CD14-positive monocyte (primary cell): Measurements from ENCODE around the gene TANGO2. TPM values are rescaled to one million over a fixed set of nuclear protein-coding genes. Genes with fewer than 3 reads are reported as not detected.

Experiments used
- DNase-seq, 3 donors: peaks; one replicate each; pipeline ENCODE4 v3.0.0-alpha.2; 2011 to 2022
- H2AFZ ChIP-seq: 2 replicates; pipeline ENCODE4 v1.6.0; 2012; ENCODE audit warnings: mild to moderate bottlenecking, low read depth, low read length, inconsistent platforms; ENCODE audit not compliant: insufficient read depth, poor library complexity, severe bottlenecking
- H3K27ac ChIP-seq, 2 donors: 1 replicate in 1 of 2; 2 replicates in 1 of 2; pipeline ENCODE4 v1.5.1; 2012 to 2013; ENCODE audit warnings: low read length in 2 of 2, control low read depth in 1 of 2, inconsistent platforms in 1 of 2, low read depth in 1 of 2, mild to moderate bottlenecking in 1 of 2
- H3K27me3 ChIP-seq, 2 donors: one replicate each; pipeline versions ENCODE4 v1.6.0 to v1.6.1; 2011 to 2013; ENCODE audit warnings: low read length in 2 of 2; ENCODE audit not compliant: control insufficient read depth in 2 of 2, insufficient read depth in 2 of 2
- H3K36me3 ChIP-seq, 2 donors: replicated peaks in 1 of 2; 1 replicate in 1 of 2; 2 replicates in 1 of 2; pipeline versions ENCODE4 v1.5.1 to v1.6.1; 2012 to 2013; ENCODE audit warnings: low read length in 2 of 2, control low read depth in 1 of 2, inconsistent platforms in 1 of 2, mild to moderate bottlenecking in 1 of 2; ENCODE audit not compliant: insufficient read depth in 2 of 2, control insufficient read depth in 1 of 2
- H3K4me1 ChIP-seq, 2 donors: 1 replicate in 1 of 2; 2 replicates in 1 of 2; pipeline versions ENCODE4 v1.5.1 to v1.6.1; 2012 to 2013; ENCODE audit warnings: low read length in 2 of 2, control low read depth in 1 of 2, inconsistent platforms in 1 of 2, mild to moderate bottlenecking in 1 of 2, moderate library complexity in 1 of 2; ENCODE audit not compliant: insufficient read depth in 2 of 2, control insufficient read depth in 1 of 2
- H3K4me2 ChIP-seq: replicated peaks from 2 replicates; pipeline ENCODE3; 2012; ENCODE audit warnings: low read length, moderate library complexity, mild to moderate bottlenecking; ENCODE audit not compliant: poor library complexity, severe bottlenecking; ENCODE audit errors: extremely low read depth
- H3K4me3 ChIP-seq, 3 experiments: fragments of 200-600 bp in 1 of 3; sonication (generic) in 1 of 3; replicated peaks in 1 of 3; 1 replicate in 2 of 3; 2 replicates in 1 of 3; pipeline ENCODE4 v1.5.1; 2011 to 2013; ENCODE audit warnings: low read length in 3 of 3, mild to moderate bottlenecking in 3 of 3, control low read depth in 2 of 3, low read depth in 2 of 3, inconsistent platforms in 1 of 3, moderate library complexity in 1 of 3
- H3K79me2 ChIP-seq: 2 replicates; pipeline ENCODE4 v1.6.0; 2012; ENCODE audit warnings: mild to moderate bottlenecking, control low read depth, inconsistent platforms, low read length, moderate library complexity; ENCODE audit not compliant: insufficient read depth
- H3K9ac ChIP-seq: 2 replicates; pipeline ENCODE4 v1.6.0; 2017; ENCODE audit warnings: low read length, mild to moderate bottlenecking; ENCODE audit not compliant: insufficient read depth, poor library complexity, severe bottlenecking
- H3K9me3 ChIP-seq, 2 donors: replicated peaks in 1 of 2; 1 replicate in 1 of 2; 2 replicates in 1 of 2; pipeline versions ENCODE4 v1.5.1 to v1.6.1; 2012 to 2013; ENCODE audit warnings: low read length in 2 of 2, control low read depth in 1 of 2; ENCODE audit not compliant: control insufficient read depth in 1 of 2, insufficient read depth in 1 of 2
- H4K20me1 ChIP-seq: 2 replicates; pipeline ENCODE4 v1.6.0; 2012; ENCODE audit warnings: mild to moderate bottlenecking, low read length, control low read depth, moderate library complexity; ENCODE audit not compliant: insufficient read depth
- H3K27ac Mint-ChIP-seq, 7 donors: one replicate each; pipeline ENCODE4 v1.8.0; 2020; ENCODE audit warnings: mild to moderate bottlenecking in 7 of 7, mixed read lengths in 7 of 7, moderate library complexity in 6 of 7, inconsistent platforms in 2 of 7
- H3K27me3 Mint-ChIP-seq, 3 donors: one replicate each; pipeline ENCODE4 v1.8.0; 2021 to 2022; ENCODE audit warnings: low read depth in 3 of 3, mild to moderate bottlenecking in 3 of 3, mixed read lengths in 3 of 3, moderate library complexity in 3 of 3, inconsistent platforms in 1 of 3
- H3K36me3 Mint-ChIP-seq, 2 donors: one replicate each; pipeline ENCODE4 v1.8.0; 2020; ENCODE audit warnings: mixed read lengths in 2 of 2, inconsistent platforms in 1 of 2, mild to moderate bottlenecking in 1 of 2
- H3K4me1 Mint-ChIP-seq: one replicate; pipeline ENCODE4 v1.8.0; 2020; ENCODE audit warnings: mild to moderate bottlenecking, mixed read lengths
- H3K4me3 Mint-ChIP-seq, 2 donors: one replicate each; pipeline ENCODE4 v1.8.0; 2020; ENCODE audit warnings: mild to moderate bottlenecking in 2 of 2, mixed read lengths in 2 of 2, moderate library complexity in 1 of 2
- H3K9me3 Mint-ChIP-seq, 7 donors: one replicate each; pipeline ENCODE4 v1.8.0; 2020 to 2022; ENCODE audit warnings: mixed read lengths in 7 of 7, mild to moderate bottlenecking in 6 of 7, moderate library complexity in 6 of 7, inconsistent platforms in 2 of 7
- WGBS: methylation state at CpG from one replicate; pipeline ENCODE4 v1.1.5; 2013; ENCODE audit warnings: missing lambda C conversion rate; ENCODE audit not compliant: insufficient coverage; 5-methylcytosine and 5-hydroxymethylcytosine counted together
- intact Hi-C, 2 donors: fragments of 100-400 bp; cut with micrococcal nuclease; formaldehyde crosslinking; loops; one replicate each; pipeline versions ENCODE4 v1.15.0 to v1.15.1; 2023
- polyA plus RNA-seq, 3 donors: library from polyadenylated mRNA; depleted of rRNA in 1 of 3; unstranded in 2 of 3; stranded (reverse) in 1 of 3; fragments of 300-500 nt in 2 of 3; fragments of >200 nt in 1 of 3; fragmentation: Illumina TruSeq in 2 of 3; gene quantifications; 1 replicate in 2 of 3; 2 replicates in 1 of 3; pipeline ENCODE4 v1.2.3, GENCODE V29; 2012 to 2021
- TF ChIP-seq, protein P1 (sequence below): fragments of 200-600 bp; IDR thresholded peaks from one replicate; pipeline ENCODE4 v1.8.0; 2022; ENCODE audit warnings: antibody characterized with exemption, mild to moderate bottlenecking

TANGO2 gene
- polyA plus RNA-seq, 3 donors: 56.4 to 94.9 (median 58.2) TPM

DNA sequence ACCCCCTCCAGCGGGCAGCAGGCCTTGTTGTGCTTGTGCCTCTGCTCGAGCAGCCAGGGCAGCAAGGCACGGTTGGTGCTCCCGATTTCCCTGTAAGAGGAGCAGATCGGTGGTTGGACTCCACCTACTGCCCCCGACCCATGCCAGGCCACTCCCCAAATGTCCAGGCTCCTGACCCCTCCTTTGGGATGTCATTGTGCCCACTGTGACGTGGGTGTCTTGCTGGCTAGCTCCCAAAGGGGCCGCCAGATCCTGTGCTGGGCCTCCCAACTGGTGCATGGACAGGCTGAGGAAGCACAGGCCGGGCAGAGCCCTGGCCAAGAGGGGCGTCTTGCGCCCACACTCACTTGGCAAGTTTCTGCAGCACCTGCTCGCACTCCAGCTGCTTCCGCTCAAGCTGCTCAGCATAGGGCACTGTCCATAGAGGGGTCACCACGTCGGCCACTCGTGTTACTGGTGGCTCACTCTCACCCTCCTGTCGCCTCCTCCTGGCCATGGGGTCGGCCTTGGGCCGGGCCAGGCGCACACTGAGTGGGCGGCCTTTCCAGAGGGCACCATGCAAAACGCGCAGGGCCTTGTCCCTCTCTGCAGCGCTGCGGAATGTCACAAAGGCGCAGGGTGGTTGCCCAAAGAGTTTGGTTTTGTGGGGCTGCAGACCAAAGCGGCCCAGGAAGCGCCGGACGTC, 94.9 kb downstream of the TANGO2 start, which contains the start of gene RANBP1:
RANBP1 (plus strand) TSS at position 414 of the 685 bp plus-strand sequence; CDS start at position 495, 81 bp downstream.
- peaks cover 66% of the 10 kb centered on the region for H3K79me2 ChIP-seq
- WGBS: 88% methylated on average over 27 of the region's 30 CpGs
- H3K9ac ChIP-seq: peak within 1 kb of the TSS; percentile 95
- H3K4me3 ChIP-seq: peak within 1 kb of the TSS; percentile 70 to 83 (median 76)
- Mint-ChIP-seq H3K27me3 (peaks cover 0 to 1% (median 0%) of the 10 kb centered on the region in 3 donors), H3K36me3 (peaks cover 32 to 58% of the 10 kb centered on the region in 2 donors), H3K4me1 (peaks cover 22% of the 10 kb centered on the region), H3K4me3 (peak within 1 kb of the TSS; percentile 80 to 90), H3K27ac (peak within 1 kb of the TSS; percentile 89 to 97 (median 95)), H3K9me3 (no peaks in the 10 kb centered on the region)
- H3K27ac ChIP-seq: peak within 1 kb of the TSS; percentile 80 to 98
- peaks cover 43 to 69% of the 10 kb centered on the region in 2 donors for H3K36me3 ChIP-seq
- intact Hi-C loops: loop anchor here (2.0 to 10.0 kb wide), 5 partner anchors 35 to 381 kb away; partner anchors contain the start of genes TANGO2 (in 2 of the 2), DGCR8 (in 1 of the 2), GNB1L (in 1 of the 2) and KLHL22 (in 1 of the 2)
- no peaks in the 10 kb centered on the region for H3K9me3 ChIP-seq
- DNase-seq: no peak
- peaks cover 27% of the 10 kb centered on the region for H4K20me1 ChIP-seq
- peak within 1 kb of the TSS; percentile 82 for H2AFZ ChIP-seq
- peaks cover 21 to 33% of the 10 kb centered on the region in 2 donors for H3K4me1 ChIP-seq
- no peaks in the 10 kb centered on the region for H3K27me3 ChIP-seq
- TF ChIP-seq, protein P1, sequence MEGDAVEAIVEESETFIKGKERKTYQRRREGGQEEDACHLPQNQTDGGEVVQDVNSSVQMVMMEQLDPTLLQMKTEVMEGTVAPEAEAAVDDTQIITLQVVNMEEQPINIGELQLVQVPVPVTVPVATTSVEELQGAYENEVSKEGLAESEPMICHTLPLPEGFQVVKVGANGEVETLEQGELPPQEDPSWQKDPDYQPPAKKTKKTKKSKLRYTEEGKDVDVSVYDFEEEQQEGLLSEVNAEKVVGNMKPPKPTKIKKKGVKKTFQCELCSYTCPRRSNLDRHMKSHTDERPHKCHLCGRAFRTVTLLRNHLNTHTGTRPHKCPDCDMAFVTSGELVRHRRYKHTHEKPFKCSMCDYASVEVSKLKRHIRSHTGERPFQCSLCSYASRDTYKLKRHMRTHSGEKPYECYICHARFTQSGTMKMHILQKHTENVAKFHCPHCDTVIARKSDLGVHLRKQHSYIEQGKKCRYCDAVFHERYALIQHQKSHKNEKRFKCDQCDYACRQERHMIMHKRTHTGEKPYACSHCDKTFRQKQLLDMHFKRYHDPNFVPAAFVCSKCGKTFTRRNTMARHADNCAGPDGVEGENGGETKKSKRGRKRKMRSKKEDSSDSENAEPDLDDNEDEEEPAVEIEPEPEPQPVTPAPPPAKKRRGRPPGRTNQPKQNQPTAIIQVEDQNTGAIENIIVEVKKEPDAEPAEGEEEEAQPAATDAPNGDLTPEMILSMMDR: no peak
- H3K4me2 ChIP-seq: peak within 1 kb of the TSS; percentile 89

GRCh38 chr22:20116376-20116950, 95.6 kb downstream of the TANGO2 start:
- intact Hi-C loops: loop anchor here (2.0 to 10.0 kb wide), 5 partner anchors 36 to 381 kb away; partner anchors contain the start of genes TANGO2 (in 2 of the 2), DGCR8 (in 1 of the 2), GNB1L (in 1 of the 2) and KLHL22 (in 1 of the 2)
- Mint-ChIP-seq H3K27ac (peak overlapping the region; percentile 89 to 97 (median 95)), H3K4me3 (peak overlapping the region; percentile 80 to 90), H3K27me3 (peaks cover 0 to 1% (median 0%) of the 10 kb centered on the region in 3 donors), H3K36me3 (peaks cover 30 to 57% of the 10 kb centered on the region in 2 donors), H3K9me3 (no peaks in the 10 kb centered on the region), H3K4me1 (peaks cover 22% of the 10 kb centered on the region)
- peaks cover 26% of the 10 kb centered on the region for H4K20me1 ChIP-seq
- 11% methylated on average over 16 of the region's 27 CpGs for WGBS
- TF ChIP-seq, protein P1: no peak
- DNase-seq: no peak
- peak overlapping the region; percentile 80 to 98 for H3K27ac ChIP-seq
- peak overlapping the region; percentile 95 for H3K9ac ChIP-seq
- peak overlapping the region; percentile 82 for H2AFZ ChIP-seq
- peaks cover 21 to 33% of the 10 kb centered on the region in 2 donors for H3K4me1 ChIP-seq
- H3K36me3 ChIP-seq: peaks cover 43 to 70% of the 10 kb centered on the region in 2 donors
- peak overlapping the region; percentile 89 for H3K4me2 ChIP-seq
- no peaks in the 10 kb centered on the region for H3K27me3 ChIP-seq
- H3K9me3 ChIP-seq: no peaks in the 10 kb centered on the region
- H3K79me2 ChIP-seq: peaks cover 72% of the 10 kb centered on the region
- peak overlapping the region; percentile 70 to 83 (median 76) for H3K4me3 ChIP-seq
